GM12801 (cell line): ENCODE measurements around the gene SELENOH.

Source experiments
- TF ChIP-seq, protein P1 (sequence below): IDR thresholded peaks from one replicate; pipeline ENCODE4 v1.5.1; 2011; ENCODE audit warnings: control low read depth; ENCODE audit not compliant: insufficient read length; ENCODE audit errors: extremely low read depth

SELENOH gene

GRCh38 chr11:57711414-57712255 lies 29.7 kb upstream of the SELENOH start, which contains the start of gene MED19:
Gene MED19 (minus strand): TSS chr11:57712215. CDS start chr11:57712179, 36 bp downstream.
- TF ChIP-seq, protein P1, sequence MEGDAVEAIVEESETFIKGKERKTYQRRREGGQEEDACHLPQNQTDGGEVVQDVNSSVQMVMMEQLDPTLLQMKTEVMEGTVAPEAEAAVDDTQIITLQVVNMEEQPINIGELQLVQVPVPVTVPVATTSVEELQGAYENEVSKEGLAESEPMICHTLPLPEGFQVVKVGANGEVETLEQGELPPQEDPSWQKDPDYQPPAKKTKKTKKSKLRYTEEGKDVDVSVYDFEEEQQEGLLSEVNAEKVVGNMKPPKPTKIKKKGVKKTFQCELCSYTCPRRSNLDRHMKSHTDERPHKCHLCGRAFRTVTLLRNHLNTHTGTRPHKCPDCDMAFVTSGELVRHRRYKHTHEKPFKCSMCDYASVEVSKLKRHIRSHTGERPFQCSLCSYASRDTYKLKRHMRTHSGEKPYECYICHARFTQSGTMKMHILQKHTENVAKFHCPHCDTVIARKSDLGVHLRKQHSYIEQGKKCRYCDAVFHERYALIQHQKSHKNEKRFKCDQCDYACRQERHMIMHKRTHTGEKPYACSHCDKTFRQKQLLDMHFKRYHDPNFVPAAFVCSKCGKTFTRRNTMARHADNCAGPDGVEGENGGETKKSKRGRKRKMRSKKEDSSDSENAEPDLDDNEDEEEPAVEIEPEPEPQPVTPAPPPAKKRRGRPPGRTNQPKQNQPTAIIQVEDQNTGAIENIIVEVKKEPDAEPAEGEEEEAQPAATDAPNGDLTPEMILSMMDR, result no peak

DNA sequence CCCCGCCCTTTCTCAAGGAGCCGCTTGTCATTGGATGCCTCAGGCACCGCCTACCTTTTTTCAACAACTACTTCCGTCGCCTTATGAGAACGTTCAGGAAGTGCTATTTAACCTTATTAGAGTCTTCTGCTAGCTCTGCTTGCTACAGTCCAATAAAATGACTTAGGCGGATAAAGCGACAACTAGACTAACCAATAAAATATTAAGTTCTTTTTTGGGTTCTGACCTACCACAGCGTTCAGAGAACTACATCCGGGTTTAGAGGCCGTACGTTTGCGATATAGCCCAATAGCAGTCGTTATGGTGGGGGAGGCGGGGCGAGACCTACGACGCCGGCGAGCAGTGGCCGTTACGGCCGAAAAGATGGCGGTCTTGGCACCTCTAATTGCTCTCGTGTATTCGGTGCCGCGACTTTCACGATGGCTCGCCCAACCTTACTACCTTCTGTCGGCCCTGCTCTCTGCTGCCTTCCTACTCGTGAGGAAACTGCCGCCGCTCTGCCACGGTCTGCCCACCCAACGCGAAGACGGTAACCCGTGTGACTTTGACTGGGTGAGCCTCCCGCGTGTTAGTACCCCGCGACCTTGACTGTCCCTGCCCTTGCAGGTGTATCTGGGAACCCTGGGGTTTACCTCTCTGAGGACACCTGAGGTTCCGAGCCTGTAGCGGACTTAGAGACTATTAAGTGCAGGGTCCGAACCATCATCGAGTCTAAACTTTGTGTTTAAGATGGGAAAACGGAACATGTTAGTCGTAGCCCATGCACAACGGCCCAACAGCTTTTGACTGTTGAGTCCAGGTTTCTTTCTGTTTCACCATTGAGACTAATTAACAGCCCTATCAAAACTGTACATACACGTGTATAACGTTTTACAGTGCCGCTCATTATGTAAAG lies 28.8 kb upstream of the SELENOH start, which contains the start of gene TMX2:
TSS of gene TMX2 (plus strand) at position 338 of the 895 bp plus-strand sequence. CDS start at position 364, 26 bp downstream.
- TF ChIP-seq, protein P1, result no peak

GRCh38 chr11:57713835-57714234 lies 27.5 kb upstream of the SELENOH start:
- TF ChIP-seq, protein P1, result no peak

- TF ChIP-seq, protein P1, result no peak
These were observed 14.1 kb upstream of the SELENOH start for GRCh38 chr11:57727185-57727584.

GRCh38 chr11:57728829-57729228 lies 12.5 kb upstream of the SELENOH start:
- TF ChIP-seq, protein P1, result no peak

- TF ChIP-seq, protein P1, result no peak
These were observed 11.8 kb upstream of the SELENOH start for GRCh38 chr11:57729479-57729878.

GRCh38 chr11:57732661-57733060 lies 8.6 kb upstream of the SELENOH start:
- TF ChIP-seq, protein P1, result no peak
